Measurements from ENCODE around the gene NCR2.
A peak's percentile ranks its signal among the peaks of the same experiment; 100 is the strongest.
"Not testable (repeated sequence)": the region's sequence is repeated elsewhere in the genome, so short reads cannot be mapped to it uniquely, and the experiment has no call there.

The NCR2 gene, protein sequence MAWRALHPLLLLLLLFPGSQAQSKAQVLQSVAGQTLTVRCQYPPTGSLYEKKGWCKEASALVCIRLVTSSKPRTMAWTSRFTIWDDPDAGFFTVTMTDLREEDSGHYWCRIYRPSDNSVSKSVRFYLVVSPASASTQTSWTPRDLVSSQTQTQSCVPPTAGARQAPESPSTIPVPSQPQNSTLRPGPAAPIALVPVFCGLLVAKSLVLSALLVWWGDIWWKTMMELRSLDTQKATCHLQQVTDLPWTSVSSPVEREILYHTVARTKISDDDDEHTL

DNA sequence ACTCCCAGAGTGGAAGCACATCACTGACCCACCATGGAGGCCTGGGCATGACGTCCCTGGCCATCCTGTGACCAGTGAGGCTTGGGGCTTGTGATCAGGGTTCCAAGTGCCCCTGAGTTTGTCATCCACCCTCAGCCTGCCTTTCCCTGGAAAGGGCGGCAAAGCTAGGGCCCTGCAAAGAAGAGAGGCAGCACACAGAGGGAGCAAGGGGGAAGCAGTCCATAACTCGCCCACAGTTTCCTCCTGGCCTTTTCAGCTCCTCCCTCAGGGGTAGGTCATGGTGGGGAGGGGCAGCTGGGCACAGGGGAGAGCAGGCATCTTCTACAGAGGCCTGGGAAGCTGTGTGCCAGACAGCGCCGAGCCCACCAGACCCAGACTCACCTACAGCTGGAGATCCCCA is at the start of gene NCR2:
Gene NCR2, plus strand, starts transcription at position 313 of the 400 bp plus-strand sequence. CDS start 269 bp downstream, outside the sequence.
- no peak for DNase-seq (ENCODE audit: low read depth)

DNA sequence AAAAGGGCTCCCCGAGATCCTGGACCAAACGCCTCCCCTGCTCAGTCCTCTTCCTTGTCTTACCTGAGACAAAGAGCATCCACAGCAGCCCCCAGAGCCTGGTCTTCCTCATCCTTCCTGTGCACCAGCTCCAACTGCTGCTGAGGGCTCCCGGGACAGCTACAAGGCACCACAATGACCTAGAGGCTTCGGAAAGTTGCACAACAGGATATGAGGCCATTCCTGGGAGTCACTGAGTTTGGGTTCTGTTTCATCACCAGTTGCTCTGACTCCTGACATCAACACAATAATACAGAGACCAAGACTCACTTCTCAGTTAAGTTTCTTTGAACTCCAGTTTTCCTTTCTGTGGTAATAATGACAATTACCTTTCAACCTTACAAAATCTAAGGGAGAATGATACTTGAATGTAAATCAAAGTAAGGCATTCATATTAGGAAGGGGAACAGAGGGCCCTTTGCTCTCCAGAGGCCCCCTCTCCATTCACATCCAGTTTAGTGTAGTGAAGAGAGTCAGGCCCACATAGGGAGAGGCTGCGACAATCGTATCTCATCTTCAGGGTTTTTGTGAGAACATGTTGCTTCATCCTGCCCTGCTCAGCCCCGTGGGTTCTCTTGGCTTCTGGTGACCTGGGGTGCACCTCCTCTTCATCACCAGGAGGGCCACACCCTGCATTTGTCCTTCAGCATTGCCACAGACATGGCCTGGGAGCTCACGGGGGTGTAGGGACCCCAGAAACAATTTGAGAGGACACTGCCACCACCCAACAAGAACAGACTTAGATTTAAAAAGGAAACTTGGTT is 48.7 kb upstream of the NCR2 start, which contains the start of gene TREM1:
Gene TREM1, minus strand, starts transcription at position 139 of the 803 bp plus-strand sequence. Its CDS starts 27 bp downstream, at position 112.
- no peak for DNase-seq (ENCODE audit: low read depth)

DNA sequence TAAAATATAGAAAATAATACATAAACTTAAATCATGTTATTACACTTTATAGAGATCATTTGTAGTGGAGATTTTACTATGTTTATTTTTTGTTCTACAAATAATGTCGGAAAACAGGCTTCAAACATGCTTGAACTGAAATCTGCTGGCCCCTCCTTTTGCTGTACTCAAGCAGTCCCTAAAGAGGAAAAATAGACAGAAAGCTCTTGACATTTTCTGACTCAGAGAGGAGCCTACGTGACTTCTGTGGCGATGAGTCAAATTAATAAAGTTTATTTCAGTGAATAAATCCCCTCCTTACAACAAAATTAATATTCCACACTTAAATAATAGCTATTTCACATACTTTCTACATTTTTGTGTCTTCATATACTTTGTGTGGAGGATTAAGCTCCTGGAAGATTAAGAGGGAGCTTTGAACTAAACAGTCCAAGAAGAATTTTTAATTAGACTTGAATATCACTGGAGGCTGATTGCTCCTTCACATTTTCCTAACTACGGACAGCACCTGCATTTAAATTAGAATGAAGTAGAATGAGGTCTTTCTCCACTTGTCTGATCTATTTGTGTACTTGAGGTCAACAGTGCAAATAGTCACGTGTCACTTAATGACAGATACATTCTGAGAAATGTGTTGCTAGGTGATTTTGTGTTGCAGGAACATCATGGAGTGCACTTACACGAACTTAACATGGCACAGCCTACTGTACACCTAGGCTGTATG is 47.2 kb upstream of the NCR2 start:
- DNase-seq (ENCODE audit: low read depth), result no peak

DNA sequence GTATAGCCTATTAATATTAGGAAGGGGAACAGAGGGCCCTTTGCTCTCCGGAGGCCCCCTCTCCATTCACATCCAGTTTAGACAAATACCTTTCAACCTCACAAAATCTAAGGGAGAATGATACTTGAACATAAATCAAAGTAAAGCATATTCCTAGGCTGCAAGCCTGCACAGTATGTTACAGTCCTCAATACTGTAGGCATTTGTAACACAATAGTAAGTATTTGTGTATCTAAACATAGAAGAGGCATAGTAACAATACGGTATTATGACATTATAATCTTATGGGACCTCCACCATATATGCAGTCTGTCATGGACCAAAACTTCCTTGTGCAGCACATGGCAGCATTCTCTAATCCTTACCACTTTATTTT is 46.7 kb upstream of the NCR2 start:
- no peak for DNase-seq (ENCODE audit: low read depth)

DNA sequence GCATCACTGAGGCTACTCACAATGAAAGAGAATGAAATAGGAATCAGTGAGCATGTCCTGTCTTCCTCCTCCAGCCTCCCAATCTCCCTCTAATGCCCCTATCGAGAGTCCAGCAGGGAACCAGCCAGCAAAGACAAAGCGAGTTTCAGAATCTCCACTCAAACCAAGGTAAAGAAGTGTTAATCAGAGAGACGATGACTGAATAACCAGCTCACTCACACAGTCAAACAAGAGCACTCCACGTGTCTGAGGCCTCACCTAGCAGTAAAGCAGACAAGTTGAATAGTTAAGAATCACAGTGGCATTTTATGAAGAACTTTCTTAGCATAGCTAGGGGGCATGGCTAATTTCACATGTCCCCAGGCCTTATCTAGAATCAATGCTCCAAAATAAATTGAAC is 45.6 kb upstream of the NCR2 start:
- DNase-seq (ENCODE audit: low read depth), result no peak

DNA sequence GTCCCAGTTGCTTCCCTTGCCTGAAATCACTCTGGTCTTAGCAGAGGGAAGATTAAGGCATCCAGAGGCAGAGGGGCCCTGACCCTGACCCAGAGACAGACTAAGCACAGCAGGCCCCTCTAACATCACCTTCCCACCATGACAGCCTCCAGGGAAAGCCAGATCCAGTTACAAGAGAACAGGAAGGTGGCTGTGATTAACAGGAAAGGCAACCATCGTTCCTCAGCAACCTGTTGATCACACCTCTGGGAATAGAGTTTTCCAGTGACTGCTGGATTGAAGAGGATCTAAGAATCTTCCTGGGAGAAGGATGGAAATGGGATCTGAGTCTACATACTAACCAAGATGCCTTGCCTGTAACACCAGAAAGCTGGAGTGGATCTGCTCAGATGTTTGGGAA is 43.7 kb upstream of the NCR2 start:
- no peak for DNase-seq (ENCODE audit: low read depth)

DNA sequence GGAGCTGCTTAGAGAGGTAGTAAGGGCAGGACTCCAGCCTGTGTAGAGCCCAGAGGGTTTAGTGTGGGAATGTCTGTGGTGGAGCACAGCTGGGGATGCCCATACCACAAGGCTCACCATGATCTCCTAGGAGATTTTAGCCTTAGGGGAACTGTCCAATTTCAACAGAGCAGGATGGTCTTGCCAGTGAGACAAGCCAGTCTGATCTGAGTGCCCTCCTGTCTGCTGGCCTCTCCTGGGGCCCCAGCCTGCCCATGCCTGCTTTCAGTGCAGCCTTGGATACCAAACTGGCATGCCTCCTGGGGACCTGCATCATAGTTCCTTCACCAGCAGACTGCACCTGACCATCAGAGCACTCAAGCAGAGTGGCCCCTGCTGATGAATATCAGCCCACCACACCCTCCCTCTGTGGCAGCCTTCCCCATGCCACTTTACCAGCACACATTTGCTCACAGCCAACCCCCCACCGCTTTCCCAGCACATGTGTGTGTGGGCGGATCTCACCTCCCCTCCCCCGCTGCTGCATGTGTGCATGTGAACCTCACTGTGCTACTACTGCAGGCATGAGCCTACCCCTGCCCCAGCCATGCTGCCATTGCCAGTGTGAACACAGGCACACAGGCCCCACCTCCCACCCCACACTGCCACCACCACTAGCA is 41.1 kb upstream of the NCR2 start:
- no peak for DNase-seq (ENCODE audit: low read depth)

DNA sequence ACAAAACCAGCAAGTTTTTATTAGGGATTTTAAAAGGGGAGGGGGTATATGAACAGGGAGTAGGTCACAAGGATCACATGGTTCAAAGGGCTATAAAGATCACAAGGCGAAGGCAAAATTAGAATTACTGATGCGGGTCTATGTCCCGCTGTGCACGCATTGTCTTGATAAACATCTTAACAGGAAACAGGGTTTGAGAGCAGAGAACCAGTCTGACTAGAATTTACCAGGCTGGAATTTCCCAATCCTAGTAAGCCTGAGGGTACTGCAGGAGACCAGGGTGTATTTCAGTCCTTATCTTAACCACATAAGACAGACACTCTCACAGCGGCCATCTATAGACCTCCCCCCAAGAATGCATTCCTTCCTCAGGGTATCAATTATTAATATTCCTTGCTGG is 38.2 kb upstream of the NCR2 start:
- not testable (repeated sequence) for DNase-seq (ENCODE audit: low read depth)

DNA sequence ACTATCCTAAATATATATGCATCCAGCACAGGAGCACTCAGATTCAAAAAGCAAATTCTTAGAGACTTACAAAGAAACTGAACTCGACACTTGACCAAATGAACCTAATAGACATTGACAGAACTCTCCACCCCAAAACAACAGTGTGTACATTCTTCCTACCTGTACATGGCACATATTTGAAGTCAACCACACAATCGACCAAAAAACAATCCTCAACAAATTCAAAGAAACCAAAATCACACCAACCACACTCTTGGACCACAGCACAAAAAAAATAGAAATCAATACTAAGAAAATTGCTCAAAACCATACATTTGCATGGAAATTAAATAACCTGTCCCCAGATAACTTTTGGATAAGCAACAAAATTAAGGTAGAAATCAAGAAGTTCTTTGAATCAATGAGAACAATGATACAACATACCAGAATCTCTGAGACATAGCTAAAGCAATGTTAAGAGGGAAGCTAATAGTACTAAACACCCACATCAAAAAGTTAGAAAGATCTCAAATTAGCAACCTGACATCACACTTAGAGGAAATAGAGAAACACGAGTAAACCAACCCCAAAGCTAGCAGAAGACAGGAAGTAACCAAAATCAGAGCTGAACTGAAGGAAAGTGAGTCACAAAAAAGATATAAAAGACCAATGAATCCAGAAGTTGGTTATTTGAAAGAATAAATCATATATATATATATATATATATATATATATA is 36.5 kb upstream of the NCR2 start:
- no peak for DNase-seq (ENCODE audit: low read depth)

DNA sequence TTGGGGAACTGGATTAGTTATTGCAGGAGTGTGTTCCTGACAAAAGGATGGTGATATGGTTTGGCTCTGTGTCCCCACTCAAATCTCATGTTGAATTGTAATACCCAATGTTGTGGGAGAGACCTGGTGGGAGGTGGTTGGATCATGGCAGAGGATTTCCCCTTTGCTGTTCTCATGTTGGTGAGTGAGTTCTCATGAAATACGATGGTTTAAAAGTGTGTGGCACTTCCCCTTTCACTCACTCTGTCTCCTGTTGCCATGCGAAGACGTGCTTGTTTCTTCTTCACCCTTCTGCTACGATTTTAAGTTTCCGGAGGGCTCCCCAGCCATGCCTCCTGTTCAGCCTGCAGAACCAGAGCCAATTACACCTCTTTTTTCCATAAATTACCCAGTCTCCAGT is 32.8 kb upstream of the NCR2 start:
- DNase-seq (ENCODE audit: low read depth), result no peak

DNA sequence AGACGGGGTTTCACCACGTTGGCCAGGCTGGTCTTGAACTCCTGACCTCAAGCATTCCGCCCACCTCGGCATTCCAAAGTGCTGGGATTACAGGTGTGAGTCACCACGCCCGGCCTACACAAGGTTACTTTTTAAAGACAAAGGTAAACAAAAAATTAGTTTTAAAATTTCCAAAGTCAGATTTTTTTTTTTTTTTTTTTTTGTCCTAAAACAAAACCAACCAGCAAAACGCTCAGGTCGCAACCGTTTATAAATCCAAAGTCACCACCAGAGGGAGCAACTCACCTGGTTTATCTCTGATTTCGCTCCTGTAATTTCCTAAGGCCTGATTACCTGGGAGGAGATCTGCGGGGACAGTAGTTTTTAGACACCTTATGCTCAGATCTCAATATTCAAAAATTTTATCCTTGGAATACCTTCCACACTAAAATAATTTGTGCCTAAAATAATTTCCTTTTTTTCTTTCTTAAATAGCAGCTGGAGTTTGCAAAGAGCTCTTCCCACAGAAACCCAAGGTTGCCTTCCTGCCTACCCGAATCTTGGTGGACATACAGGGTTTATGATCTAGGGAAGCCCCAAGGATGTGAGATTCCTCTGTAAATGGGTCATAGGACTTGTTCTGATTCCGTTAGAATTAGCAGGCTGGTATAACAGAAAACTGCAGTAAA is 29.1 kb upstream of the NCR2 start:
- DNase-seq (ENCODE audit: low read depth), result no peak

DNA sequence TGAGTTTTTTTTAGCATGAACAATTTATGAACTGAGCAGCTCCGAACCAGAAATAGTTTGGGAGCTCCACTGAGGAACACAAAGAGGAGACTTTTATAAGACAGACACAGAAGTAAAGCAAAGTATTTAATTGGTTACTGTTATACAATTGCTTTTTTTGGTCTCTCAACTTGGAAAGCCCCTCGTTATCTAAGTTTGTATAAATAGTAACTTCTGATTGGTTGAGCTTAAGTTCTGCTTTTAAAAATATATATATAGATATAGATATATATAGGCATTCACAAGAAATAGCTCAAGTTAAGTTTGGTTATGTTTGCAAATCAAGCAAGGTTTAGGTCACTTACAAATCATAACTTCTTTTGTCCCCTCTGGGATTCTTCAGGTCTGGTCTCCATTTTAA is 20.2 kb upstream of the NCR2 start:
- no peak for DNase-seq (ENCODE audit: low read depth)

DNA sequence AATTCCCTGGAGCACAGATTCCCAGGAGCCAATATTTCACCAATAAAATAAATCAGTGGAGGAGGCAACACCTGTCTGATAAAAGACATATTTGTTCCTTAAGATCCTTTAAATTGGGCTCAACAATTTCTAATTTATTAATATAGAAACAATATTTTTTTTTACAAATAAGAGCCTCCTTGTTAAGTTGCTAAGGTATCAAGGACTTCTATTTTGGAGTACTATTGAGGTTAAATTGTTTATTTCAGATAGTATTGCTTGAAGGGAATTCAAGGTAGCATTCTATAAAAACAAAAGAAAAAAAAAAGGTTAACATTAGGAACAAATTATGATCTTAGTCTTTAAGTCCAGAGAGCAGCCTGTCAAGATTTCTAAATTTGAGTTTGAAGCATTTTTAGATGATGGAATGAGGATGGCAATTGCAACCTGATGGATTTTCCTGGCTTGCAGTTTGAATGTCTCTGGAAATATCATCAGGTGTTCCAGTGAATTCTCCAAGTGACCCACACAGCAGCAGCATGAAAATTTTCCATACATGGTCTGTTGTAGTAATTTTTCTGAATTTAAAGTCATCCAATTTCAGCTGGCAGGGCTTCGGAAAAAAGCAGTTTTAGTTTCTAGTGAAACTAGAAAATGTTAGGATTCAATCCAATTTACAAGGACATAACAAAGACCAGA is 19.3 kb upstream of the NCR2 start:
- no peak for DNase-seq (ENCODE audit: low read depth)

DNA sequence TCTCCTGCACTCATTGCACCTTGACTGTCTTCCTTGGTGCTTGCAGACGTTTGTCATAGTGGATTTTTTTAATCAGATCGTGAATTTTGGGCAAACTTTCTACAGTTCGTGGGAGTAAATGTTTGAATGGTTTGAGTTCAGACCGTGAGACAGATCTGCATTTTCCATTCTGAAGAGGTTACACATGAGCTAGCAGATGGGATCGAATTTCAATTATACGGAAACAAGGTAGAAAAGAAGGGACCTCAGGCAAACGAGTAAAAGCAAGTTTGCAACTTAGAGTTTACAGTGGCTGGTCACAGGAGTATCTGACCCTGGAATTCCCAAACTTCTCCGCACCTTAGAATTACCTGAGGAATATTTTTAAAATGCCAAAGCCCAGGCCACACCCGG is 17.2 kb upstream of the NCR2 start:
- DNase-seq (ENCODE audit: low read depth), result no peak

DNA sequence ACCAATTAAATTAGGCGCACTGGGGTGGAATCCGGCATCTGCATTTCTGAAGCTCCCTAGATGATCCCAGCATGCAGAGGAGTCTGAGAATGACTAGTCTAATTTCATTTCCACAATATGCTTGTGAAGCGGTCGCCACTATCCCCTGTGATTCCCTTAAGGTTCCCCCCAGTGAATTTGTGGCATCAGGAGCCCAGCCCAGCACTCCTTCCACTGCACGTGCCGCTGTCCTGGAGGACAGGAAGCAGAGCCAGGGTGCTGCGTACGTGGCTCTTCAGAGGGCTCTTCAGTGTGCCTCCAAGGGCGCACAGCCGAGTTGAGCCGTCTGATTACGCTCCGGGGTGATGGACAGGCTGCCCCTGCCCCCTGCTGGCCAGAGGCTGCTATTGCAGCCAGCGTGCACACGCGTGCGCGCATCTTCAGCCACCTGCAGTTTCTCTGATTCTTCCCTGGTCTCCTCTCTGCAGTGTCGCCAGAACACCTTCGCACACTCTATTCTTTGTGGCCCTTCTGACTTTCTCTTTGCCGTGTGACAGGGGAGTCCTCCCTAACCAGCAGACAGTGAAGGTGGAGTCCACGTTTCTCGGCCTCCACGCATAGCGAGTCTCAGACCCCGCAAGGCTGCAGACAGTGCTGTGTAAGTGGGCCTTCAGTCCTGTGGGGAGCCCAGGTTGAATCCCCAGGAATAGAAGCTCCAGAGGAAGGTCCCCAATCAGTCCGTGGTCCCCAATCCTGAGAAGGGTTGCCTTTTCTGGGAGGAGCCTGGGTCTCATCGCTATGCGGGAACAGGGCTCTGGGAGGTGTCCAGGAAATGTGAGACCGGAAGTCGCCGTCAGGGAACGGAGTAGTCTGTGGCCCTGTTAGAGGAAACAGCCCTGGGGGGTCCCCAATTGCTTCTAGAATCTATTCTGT is 16.5 kb upstream of the NCR2 start:
- DNase-seq (ENCODE audit: low read depth), result peak; percentile 81

DNA sequence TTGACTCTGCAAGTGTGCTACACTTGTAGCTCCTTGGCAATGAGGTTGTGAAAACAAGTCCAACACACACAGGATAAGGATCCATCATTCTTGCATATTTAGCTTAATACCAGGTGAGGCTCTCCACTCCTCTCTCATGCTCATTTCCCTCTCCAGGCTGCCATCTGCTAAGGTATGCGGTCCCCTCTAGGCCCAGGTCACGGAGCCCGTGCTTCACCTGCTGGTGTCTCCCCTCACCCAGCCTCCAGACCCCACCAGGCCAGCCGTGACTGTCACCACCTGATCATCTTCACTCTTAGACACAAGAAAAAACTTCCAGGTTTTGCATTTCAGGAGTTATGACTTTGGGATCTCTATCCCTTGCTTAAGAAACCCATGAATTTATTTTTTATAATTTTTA is 14.2 kb upstream of the NCR2 start:
- DNase-seq (ENCODE audit: low read depth), result no peak

DNA sequence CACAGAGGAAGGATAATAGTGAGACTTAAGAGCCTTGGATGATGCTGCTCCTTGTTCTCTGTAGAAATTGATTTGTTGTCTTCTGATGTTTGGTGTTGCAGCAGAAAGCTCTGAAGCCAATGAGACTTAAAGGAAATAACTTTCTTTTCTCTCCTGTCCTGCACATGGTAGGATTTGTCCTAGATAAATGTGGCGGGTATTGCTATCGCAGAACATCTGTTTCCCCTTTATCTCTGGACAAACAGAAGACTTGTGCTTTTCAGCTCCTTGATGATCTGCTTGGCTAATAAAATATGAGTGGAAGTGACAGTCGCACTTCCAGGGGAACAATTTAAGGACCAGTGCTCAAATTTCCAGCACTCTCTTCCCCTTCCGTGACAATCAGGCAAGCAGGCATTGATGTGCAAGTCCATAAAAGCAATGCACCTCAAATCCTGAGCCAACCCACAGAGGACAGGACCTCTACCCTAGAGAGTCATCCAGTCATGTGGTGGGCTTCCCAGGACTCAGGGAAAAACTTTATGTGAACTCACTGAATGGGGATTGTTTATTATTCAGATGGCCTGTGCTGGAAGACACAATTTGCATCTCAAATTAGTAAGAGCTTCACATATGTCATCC is 9.9 kb upstream of the NCR2 start:
- peak; percentile 78 for DNase-seq (ENCODE audit: low read depth)

DNA sequence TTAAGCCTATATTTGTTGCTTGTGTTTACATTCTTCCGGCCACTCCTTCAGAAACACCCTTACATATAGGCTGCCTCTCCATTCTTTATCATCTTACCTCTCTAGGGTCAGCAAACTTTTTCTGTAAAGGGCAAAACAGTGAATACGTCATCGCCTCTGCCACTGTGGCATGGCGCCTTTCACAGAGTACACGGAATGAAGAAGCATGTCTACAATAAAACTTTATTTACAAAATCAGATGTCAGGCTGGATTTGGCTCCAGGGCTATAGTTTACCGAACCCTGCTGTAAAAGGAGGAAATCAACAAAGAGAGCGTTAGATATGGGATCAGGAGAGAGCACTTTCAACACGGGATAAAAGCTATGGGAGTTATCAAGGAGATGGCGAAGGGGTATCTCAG is 9.3 kb upstream of the NCR2 start:
- DNase-seq (ENCODE audit: low read depth), result no peak

DNA sequence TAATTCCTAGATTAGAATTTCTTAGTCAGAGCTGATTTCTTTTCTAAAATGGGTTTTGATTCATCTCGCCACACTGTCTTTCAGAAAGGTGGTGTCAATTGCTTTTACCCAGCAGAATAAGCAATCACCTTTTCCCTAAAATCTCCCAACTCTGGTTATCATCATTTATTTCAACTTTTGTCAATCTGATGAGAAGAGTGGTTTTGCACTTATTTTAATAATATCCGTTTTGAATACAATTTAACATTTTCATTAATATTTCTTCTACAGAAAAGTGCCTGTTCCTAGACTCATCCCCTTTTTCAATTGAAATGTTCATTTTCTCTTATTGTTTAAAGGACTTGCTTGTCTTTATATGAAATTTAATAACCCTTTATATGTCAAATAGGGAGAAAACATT is 8.2 kb upstream of the NCR2 start:
- DNase-seq (ENCODE audit: low read depth), result no peak

Data from CMK (cell line).